ENCODE results near the gene RACK1. TPM values are rescaled to one million over a fixed set of nuclear protein-coding genes. Genes with fewer than 3 reads are reported as not detected.

Gene RACK1
- total and polyA plus RNA-seq, 2 donors (not counting 3 experiments of a cell fraction or from before 2014, with no cell fraction given): 1,910 to 5,629 TPM

DNA sequence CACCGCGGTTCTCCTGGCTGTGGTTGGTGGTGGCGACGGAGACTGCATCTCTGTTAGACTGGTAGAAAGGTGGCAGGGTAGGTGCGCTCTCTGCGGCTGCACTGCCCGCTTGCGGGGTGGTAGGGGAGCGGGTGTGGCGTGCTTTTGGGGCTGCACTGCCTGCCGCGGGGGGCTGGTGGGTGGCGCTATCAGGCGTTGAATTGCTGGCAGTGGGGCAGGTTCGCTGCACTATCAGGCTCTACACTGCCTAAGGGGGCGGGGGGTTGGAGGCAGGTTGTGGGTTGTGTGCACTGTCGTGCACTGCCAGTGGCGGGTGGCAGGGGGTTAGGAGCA is 38.2 kb upstream of the RACK1 start:
- no peaks in the 10 kb centered on the region for H3K79me2 ChIP-seq (ENCODE audit: control insufficient read depth, insufficient read depth, low read length)
- no peaks in the 10 kb centered on the region for H3K9me3 ChIP-seq (replicated peaks; ENCODE audit: control insufficient read depth, insufficient read depth, low read length)
- no peaks in the 10 kb centered on the region for H3K36me3 ChIP-seq (ENCODE audit: control insufficient read depth in 2 of 2, extremely low read depth in 1 of 2, insufficient read depth in 2 of 2, low read length in 2 of 2)
- no peaks in the 10 kb centered on the region for H3K4me1 ChIP-seq (ENCODE audit: control insufficient read depth, extremely low read depth, insufficient read depth, low read length)
- H3K9ac ChIP-seq (replicated peaks; ENCODE audit: extremely low read depth, insufficient read depth, low read length): no peak overlapping the region
- intact Hi-C loops (cut with micrococcal nuclease) (no loop called here), dilution Hi-C loops (cut with MboI; ENCODE audit: extremely low pct_ligation_motif_present, low sequenced_read_pairs) (no loop called here)
- no peak for DNase-seq (ENCODE audit: low read depth, low spot score)
- no peak overlapping the region for H3K27ac ChIP-seq (ENCODE audit: insufficient read depth, low read depth, low read length)
- BruUV-seq (replicated peaks): no TSS peak
- ChIA-PET POLR2A (no interaction called here), CTCF (no interaction called here)
- FAIRE-seq: no peak
- H3K4me2 ChIP-seq (ENCODE audit: insufficient read depth, low read length): no peak overlapping the region
- TF ChIP-seq, protein P1, sequence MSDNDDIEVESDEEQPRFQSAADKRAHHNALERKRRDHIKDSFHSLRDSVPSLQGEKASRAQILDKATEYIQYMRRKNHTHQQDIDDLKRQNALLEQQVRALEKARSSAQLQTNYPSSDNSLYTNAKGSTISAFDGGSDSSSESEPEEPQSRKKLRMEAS (IDR thresholded peaks at IDR 0.05; ENCODE audit: insufficient read depth, insufficient read length): no peak
- no peak for TF ChIP-seq POLR2AphosphoS5 (IDR thresholded peaks at IDR 0.05; ENCODE audit: insufficient read depth, low read depth, low read length)
- TF ChIP-seq FOS (IDR thresholded peaks at IDR 0.05; ENCODE audit: borderline replicate concordance, insufficient read depth, low read length): no peak
- TF ChIP-seq MYC (IDR thresholded peaks at IDR 0.05; ENCODE audit: low read depth, low read length): no peak
- no peak for TF ChIP-seq GATA2 (IDR thresholded peaks at IDR 0.05; ENCODE audit: insufficient read depth, insufficient read length, low read depth, low read length)
- TF ChIP-seq EZH2 (IDR thresholded peaks at IDR 0.05; ENCODE audit: borderline replicate concordance, low read depth, low read length, severe bottlenecking): no peak
- TF ChIP-seq POLR2A (IDR thresholded peaks at IDR 0.05; ENCODE audit: low read depth, low read length): no peak
- TF ChIP-seq, protein P2, sequence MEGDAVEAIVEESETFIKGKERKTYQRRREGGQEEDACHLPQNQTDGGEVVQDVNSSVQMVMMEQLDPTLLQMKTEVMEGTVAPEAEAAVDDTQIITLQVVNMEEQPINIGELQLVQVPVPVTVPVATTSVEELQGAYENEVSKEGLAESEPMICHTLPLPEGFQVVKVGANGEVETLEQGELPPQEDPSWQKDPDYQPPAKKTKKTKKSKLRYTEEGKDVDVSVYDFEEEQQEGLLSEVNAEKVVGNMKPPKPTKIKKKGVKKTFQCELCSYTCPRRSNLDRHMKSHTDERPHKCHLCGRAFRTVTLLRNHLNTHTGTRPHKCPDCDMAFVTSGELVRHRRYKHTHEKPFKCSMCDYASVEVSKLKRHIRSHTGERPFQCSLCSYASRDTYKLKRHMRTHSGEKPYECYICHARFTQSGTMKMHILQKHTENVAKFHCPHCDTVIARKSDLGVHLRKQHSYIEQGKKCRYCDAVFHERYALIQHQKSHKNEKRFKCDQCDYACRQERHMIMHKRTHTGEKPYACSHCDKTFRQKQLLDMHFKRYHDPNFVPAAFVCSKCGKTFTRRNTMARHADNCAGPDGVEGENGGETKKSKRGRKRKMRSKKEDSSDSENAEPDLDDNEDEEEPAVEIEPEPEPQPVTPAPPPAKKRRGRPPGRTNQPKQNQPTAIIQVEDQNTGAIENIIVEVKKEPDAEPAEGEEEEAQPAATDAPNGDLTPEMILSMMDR (IDR thresholded peaks at IDR 0.05; ENCODE audit: extremely low read depth in 1 of 2, insufficient read depth in 1 of 2, low read depth in 1 of 2, low read length in 2 of 2): no peak
- TF ChIP-seq JUN (IDR thresholded peaks at IDR 0.05; ENCODE audit: borderline replicate concordance, insufficient read depth, insufficient read length, low read depth): no peak
- H3K4me3 ChIP-seq (replicated peaks in 1 of 3; ENCODE audit: insufficient read depth in 1 of 3, low read depth in 1 of 3, low read length in 3 of 3): no peak overlapping the region
- H3K9me1 ChIP-seq (replicated peaks; ENCODE audit: control insufficient read depth, extremely low read depth, insufficient read depth, low read length): no peaks in the 10 kb centered on the region
- H3K27me3 ChIP-seq (ENCODE audit: control insufficient read depth in 2 of 2, insufficient read depth in 2 of 2, low read length in 2 of 2): peaks cover 0 to 1% of the 10 kb centered on the region in 2 experiments
- no peak overlapping the region for H2AFZ ChIP-seq (ENCODE audit: low read depth, low read length)
- H4K20me1 ChIP-seq (replicated peaks; ENCODE audit: control insufficient read depth, extremely low read depth, insufficient read depth, low read length): no peaks in the 10 kb centered on the region

Measured in endothelial cell of umbilical vein (primary cell).